ENCODE results near the gene RMC1.

DNA sequence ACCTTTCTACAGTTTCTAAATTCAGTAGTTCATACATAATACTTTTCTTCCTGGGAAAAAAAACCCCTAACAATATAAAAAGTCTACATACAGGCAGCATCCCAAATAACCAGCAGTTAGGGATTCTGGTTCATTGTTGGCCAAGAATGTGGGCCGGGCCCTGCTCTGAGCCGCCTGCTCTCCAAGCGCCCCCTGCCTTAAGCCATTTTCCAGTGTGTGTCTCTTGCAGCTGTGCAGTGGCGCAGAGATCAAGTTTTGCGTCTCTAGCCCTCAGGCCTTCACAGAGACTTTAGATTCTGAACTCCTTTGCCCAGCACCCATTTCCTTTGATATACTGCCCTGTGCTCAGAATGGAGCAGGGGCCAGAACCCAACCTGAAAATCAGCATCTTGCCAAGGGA lies 32.9 kb downstream of the RMC1 start:
- TF ChIP-seq, protein P1, sequence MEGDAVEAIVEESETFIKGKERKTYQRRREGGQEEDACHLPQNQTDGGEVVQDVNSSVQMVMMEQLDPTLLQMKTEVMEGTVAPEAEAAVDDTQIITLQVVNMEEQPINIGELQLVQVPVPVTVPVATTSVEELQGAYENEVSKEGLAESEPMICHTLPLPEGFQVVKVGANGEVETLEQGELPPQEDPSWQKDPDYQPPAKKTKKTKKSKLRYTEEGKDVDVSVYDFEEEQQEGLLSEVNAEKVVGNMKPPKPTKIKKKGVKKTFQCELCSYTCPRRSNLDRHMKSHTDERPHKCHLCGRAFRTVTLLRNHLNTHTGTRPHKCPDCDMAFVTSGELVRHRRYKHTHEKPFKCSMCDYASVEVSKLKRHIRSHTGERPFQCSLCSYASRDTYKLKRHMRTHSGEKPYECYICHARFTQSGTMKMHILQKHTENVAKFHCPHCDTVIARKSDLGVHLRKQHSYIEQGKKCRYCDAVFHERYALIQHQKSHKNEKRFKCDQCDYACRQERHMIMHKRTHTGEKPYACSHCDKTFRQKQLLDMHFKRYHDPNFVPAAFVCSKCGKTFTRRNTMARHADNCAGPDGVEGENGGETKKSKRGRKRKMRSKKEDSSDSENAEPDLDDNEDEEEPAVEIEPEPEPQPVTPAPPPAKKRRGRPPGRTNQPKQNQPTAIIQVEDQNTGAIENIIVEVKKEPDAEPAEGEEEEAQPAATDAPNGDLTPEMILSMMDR (IDR thresholded peaks at IDR 0.05), result no peak
- TF ChIP-seq POLR2AphosphoS5 (IDR thresholded peaks at IDR 0.05) (no peak), EP300 (IDR thresholded peaks at IDR 0.05) (no peak), POLR2A (IDR thresholded peaks at IDR 0.05) (no peak)
